GM23338 (cell line): ENCODE results near the gene NUDT16L1.

Source experiments
- CREB1 ChIP-seq: fragments of 250-450 bp; sonication (Bioruptor Pico); IDR thresholded peaks from 2 replicates; pipeline ENCODE4 v1.5.0; 2020; ENCODE audit warnings: low read depth, mild to moderate bottlenecking, moderate library complexity
- CTCF ChIP-seq, 2 experiments: fragments of 200-600 bp in 1 of 2; sonication (generic) in 1 of 2; conservative IDR thresholded peaks; 2 replicates each; pipeline versions ENCODE4 v1.5.1 to v1.6.1; 2016 to 2017; ENCODE audit warnings: antibody characterized with exemption in 2 of 2, low read depth in 2 of 2, mild to moderate bottlenecking in 2 of 2, moderate library complexity in 1 of 2
- ETS1 ChIP-seq: IDR thresholded peaks from 2 replicates; pipeline ENCODE4 v1.6.1; 2016; ENCODE audit warnings: antibody characterized with exemption
- EZH2 ChIP-seq: fragments of 200-600 bp; sonication (generic); IDR thresholded peaks from one replicate; pipeline ENCODE4 v1.8.0; 2017; ENCODE audit warnings: antibody characterized with exemption, mild to moderate bottlenecking, low read depth; ENCODE audit not compliant: unreplicated experiment
- EZH2phosphoT487 ChIP-seq: fragments of 200-600 bp; sonication (generic); IDR thresholded peaks from one replicate; pipeline ENCODE4 v1.8.1; 2018; ENCODE audit warnings: antibody characterized with exemption; ENCODE audit not compliant: unreplicated experiment
- JUNB ChIP-seq: IDR thresholded peaks from one replicate; pipeline ENCODE4 v1.6.1; 2016; ENCODE audit warnings: antibody characterized with exemption; ENCODE audit not compliant: unreplicated experiment
- NANOG ChIP-seq: IDR thresholded peaks from 2 replicates; pipeline ENCODE4 v1.6.1; 2016; ENCODE audit warnings: antibody characterized with exemption, borderline replicate concordance
- POLR2AphosphoS5 ChIP-seq: IDR thresholded peaks from 2 replicates; pipeline ENCODE4 v1.6.1; 2016; ENCODE audit warnings: antibody characterized with exemption, low read depth
- REST ChIP-seq: IDR thresholded peaks from one replicate; pipeline ENCODE4 v1.6.1; 2018; ENCODE audit warnings: antibody characterized with exemption; ENCODE audit not compliant: unreplicated experiment

- TF ChIP-seq CTCF (conservative IDR thresholded peaks at IDR 0.05; ENCODE audit: low read depth in 2 of 2): no peak
- no peak for TF ChIP-seq NANOG
- TF ChIP-seq POLR2AphosphoS5: no peak
- TF ChIP-seq CREB1: no peak
- TF ChIP-seq EZH2phosphoT487: no peak
- TF ChIP-seq JUNB: no peak
- TF ChIP-seq ETS1: no peak
- no peak for TF ChIP-seq EZH2
- no peak for TF ChIP-seq REST
Observed at GRCh38 chr16:4682084-4682591, 11.2 kb upstream of the NUDT16L1 start.
